ENCODE measurements around the gene OR51A2.
A peak's percentile ranks its signal among the peaks of the same experiment; 100 is the strongest.
"Not testable (repeated sequence)": the region's sequence is repeated elsewhere in the genome, so short reads cannot be mapped to it uniquely, and the experiment has no call there.

The OR51A2 gene

GRCh38 chr11:4955613-4956012 lies at the start of gene OR51A2:
OR51A2 (minus strand) TSS chr11:4955713; CDS start chr11:4955713, 0 bp downstream.
- not testable (repeated sequence) for DNase-seq

GRCh38 chr11:5004424-5005274 lies 49.1 kb upstream of the OR51A2 start:
- DNase-seq, result peak; percentile 72 to 80

- no peak for DNase-seq
These were observed 39.0 kb upstream of the OR51A2 start, which contains the start of gene OR51L1 for GRCh38 chr11:4994551-4994950. OR51L1 (plus strand) TSS chr11:4994851; CDS start chr11:4998983, 4,132 bp downstream.

GRCh38 chr11:4991060-4991459 lies 35.5 kb upstream of the OR51A2 start:
- DNase-seq, result no peak

GRCh38 chr11:4983841-4984240 lies 28.3 kb upstream of the OR51A2 start:
- DNase-seq, result no peak

DNA sequence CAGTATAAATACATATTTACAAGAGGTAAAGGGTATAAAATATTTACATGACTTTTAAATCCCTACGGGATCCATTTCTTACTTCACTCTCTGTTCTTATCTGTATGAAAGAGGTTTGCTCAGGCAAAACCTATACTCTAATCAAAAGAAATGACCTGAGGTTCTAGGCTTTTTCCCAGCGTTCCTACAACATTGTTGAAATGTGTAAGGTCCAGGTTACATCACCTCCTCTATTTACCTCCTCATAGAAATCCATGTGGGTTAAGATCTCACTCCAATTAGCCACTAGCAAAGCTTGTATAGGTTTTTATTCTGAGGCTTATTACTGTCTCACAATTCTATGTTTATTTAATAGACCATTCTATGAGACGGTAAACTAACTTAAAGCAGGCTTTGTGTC lies 27.2 kb upstream of the OR51A2 start:
- DNase-seq, result no peak

- DNase-seq, result peak; percentile 31 to 59
These were observed 23.5 kb upstream of the OR51A2 start for GRCh38 chr11:4979036-4979435.

- DNase-seq, result no peak
These were observed 19.9 kb upstream of the OR51A2 start for GRCh38 chr11:4975436-4975835.

GRCh38 chr11:4962816-4963215 lies 7.3 kb upstream of the OR51A2 start:
- DNase-seq, result no peak

GRCh38 chr11:4960877-4961276 lies 5.4 kb upstream of the OR51A2 start:
- peak in 1 of 2 experiments; percentile 55 for DNase-seq

GRCh38 chr11:4957396-4957795 lies 1.9 kb upstream of the OR51A2 start:
- no peak for DNase-seq

- no peak for DNase-seq
These were observed 8.0 kb downstream of the OR51A2 start, which contains the start of gene OR51A4 for GRCh38 chr11:4947505-4947904. OR51A4 (minus strand) TSS chr11:4947605; CDS start chr11:4947100, 505 bp downstream.

- DNase-seq, result no peak
These were observed 18.8 kb downstream of the OR51A2 start for GRCh38 chr11:4936745-4937144.

GRCh38 chr11:4932751-4933150 lies 22.8 kb downstream of the OR51A2 start:
- DNase-seq, result no peak

- no peak for DNase-seq
These were observed 28.9 kb downstream of the OR51A2 start for GRCh38 chr11:4926608-4927007.

GRCh38 chr11:4924239-4924638 lies 31.3 kb downstream of the OR51A2 start, which contains the start of gene OR51G1:
OR51G1 (minus strand) TSS chr11:4924339; CDS start chr11:4924339, 0 bp downstream.
- DNase-seq, result no peak

DNA sequence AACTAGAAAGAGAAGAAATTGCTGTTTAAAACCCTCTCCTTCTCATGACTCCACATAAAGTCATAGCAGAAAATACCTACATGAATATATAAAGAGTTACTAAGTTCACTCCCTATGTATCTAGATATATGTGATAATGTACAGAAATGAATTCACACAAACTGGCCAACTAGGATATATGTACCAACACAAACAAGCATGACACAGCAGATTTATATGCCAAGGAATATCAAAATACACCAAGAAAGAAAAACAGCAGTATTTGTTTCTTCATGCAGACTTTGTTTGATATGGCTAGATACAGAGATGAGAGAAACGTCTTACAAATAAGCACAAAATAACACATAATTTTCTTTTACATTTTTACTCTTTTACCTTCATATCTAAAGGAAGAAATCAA lies 33.2 kb downstream of the OR51A2 start:
- no peak for DNase-seq

GRCh38 chr11:4921796-4922195 lies 33.7 kb downstream of the OR51A2 start:
- no peak for DNase-seq

- DNase-seq, result no peak
These were observed 36.3 kb downstream of the OR51A2 start, which contains the start of gene OR51G2 for GRCh38 chr11:4919250-4919649. OR51G2 (minus strand) TSS chr11:4919350; CDS start chr11:4915663, 3,687 bp downstream.

DNA sequence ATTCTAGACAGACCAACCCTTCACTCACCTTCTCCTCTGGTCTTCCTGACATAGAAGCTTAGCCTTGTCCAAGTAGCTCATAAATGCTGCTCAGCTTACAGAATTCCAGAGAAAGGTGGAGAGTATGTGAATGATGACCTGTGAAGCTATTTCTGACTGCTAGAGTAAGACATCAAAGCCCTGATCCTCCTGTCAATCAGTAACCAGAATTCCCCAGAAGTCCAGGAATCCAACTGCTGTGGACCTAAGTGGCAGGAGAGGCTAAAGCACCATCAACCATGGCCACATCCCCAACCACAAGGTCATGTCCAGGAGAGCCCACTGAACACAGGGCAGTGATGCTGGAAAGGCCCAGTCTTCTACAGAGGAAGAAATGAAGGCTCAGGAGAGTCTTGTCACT lies 38.9 kb downstream of the OR51A2 start:
- DNase-seq, result no peak

Measured in NCI-H2081 (cell line).